Adrenal gland (tissue), 5 donors: Measurements from ENCODE around the gene ADORA2A.

Experiments used
- CTCF ChIP-seq, 6 experiments: fragments of 450-650 bp in 4 of 6; fragments of 200-600 bp in 2 of 6; sonication (generic) in 1 of 6; IDR thresholded peaks; 1 replicate in 5 of 6; 2 replicates in 1 of 6; pipeline versions ENCODE4 v1.5.1 to v1.8.0; 2016 to 2021; ENCODE audit warnings: antibody characterized with exemption in 6 of 6, mild to moderate bottlenecking in 2 of 6, moderate library complexity in 1 of 6
- POLR2A ChIP-seq, 2 donors: fragments of 450-650 bp; IDR thresholded peaks; one replicate each; pipeline ENCODE4 v1.6.1; 2017; ENCODE audit warnings: antibody characterized with exemption in 2 of 2, mild to moderate bottlenecking in 2 of 2, moderate library complexity in 1 of 2
- donor health status: DM: no; HTN: no; CAD: no.

DNA sequence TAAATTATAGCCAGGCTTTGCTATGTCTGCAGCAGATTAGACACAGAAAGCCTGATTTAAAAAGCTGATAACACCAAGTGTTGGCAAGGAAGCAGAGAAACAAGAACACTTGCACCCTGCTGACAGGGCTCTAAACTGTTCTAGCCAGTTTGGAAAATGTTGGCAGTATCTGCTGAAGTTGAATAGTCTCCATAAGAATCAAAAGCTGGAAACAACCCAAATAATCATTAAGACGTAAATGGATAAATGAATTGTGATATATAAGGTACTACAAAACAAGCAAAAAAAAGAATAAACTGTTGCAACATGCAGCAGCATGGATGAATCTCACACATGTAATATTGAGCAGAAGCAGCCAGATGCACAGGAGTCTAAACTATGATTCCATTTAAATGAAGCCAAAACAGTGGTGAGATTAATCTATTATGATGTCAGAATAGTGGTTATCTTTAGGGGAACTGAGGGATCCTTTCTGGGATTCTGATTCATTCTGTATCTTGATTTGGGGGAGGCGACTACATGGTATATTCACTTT lies 40.4 kb upstream of the ADORA2A start:
- TF ChIP-seq CTCF (IDR thresholded peaks at IDR 0.05) (no peak), POLR2A (IDR thresholded peaks at IDR 0.05) (no peak)
